ENCODE results near the gene FAM184A. TPM values are rescaled to one million over a fixed set of nuclear protein-coding genes. Genes with fewer than 3 reads are reported as not detected.

Gene FAM184A
- total RNA-seq, 1 donor from 2014 or later, result 2.0 TPM

- no peaks in the 10 kb centered on the region for H3K4me1 ChIP-seq (ENCODE audit: insufficient read depth, low read length)
- H3K9ac ChIP-seq (ENCODE audit: low read length), result no peak overlapping the region
- H3K4me3 Mint-ChIP-seq (ENCODE audit: unreplicated experiment), result no peak overlapping the region
- H3K4me2 ChIP-seq (ENCODE audit: low read length), result no peak overlapping the region
- H3K4me3 ChIP-seq (ENCODE audit: insufficient read depth, low read depth, low read length), result no peak overlapping the region
- peaks cover 3% of the 10 kb centered on the region for H3K27me3 Mint-ChIP-seq (ENCODE audit: low read depth, unreplicated experiment)
- H4K20me1 ChIP-seq (ENCODE audit: insufficient read depth, low read length), result no peaks in the 10 kb centered on the region
- no peaks in the 10 kb centered on the region for H3K27me3 ChIP-seq (ENCODE audit: insufficient read depth, low read length)
- TF ChIP-seq EZH2 (IDR thresholded peaks at IDR 0.05; ENCODE audit: insufficient read depth, low read length) (no peak), CTCF (IDR thresholded peaks at IDR 0.05; ENCODE audit: insufficient read depth, low read depth, low read length) (no peak)
- DNase-seq (ENCODE audit: low read depth) (no peak), FAIRE-seq (no peak)
- H3K36me3 ChIP-seq (ENCODE audit: insufficient read depth, low read length), result no peaks in the 10 kb centered on the region
- H3K36me3 Mint-ChIP-seq (ENCODE audit: low read depth, unreplicated experiment), result no peaks in the 10 kb centered on the region
- H3K27ac Mint-ChIP-seq (ENCODE audit: unreplicated experiment), result no peak overlapping the region
- H3K79me2 ChIP-seq (ENCODE audit: insufficient read depth, low read length), result no peaks in the 10 kb centered on the region
- H3K9me3 Mint-ChIP-seq (ENCODE audit: unreplicated experiment), result no peaks in the 10 kb centered on the region
- no peaks in the 10 kb centered on the region for H3K9me3 ChIP-seq (ENCODE audit: insufficient read depth, low read depth, low read length)
- H3K4me1 Mint-ChIP-seq (ENCODE audit: low read depth, unreplicated experiment), result no peaks in the 10 kb centered on the region
- no peak overlapping the region for H3K27ac ChIP-seq (ENCODE audit: low read depth, low read length)
- H2AFZ ChIP-seq (ENCODE audit: low read depth, low read length), result no peak overlapping the region
Measured at GRCh38 chr6:119109654-119110325, 31.3 kb upstream of the FAM184A start.

- no peaks in the 10 kb centered on the region for H3K4me1 Mint-ChIP-seq (ENCODE audit: low read depth, unreplicated experiment)
Measured at GRCh38 chr6:119108076-119108475, 29.6 kb upstream of the FAM184A start.

More at GRCh38 chr6:119108076-119108475, 29.6 kb upstream of the FAM184A start:
- TF ChIP-seq EZH2 (IDR thresholded peaks at IDR 0.05; ENCODE audit: insufficient read depth, low read length) (no peak), CTCF (IDR thresholded peaks at IDR 0.05; ENCODE audit: insufficient read depth, low read depth, low read length) (no peak)
- H3K9me3 Mint-ChIP-seq (ENCODE audit: unreplicated experiment), result no peaks in the 10 kb centered on the region
- no peaks in the 10 kb centered on the region for H3K9me3 ChIP-seq (ENCODE audit: insufficient read depth, low read depth, low read length)
- no peaks in the 10 kb centered on the region for H3K27me3 ChIP-seq (ENCODE audit: insufficient read depth, low read length)
- DNase-seq (ENCODE audit: low read depth), result no peak
- no peaks in the 10 kb centered on the region for H3K4me1 ChIP-seq (ENCODE audit: insufficient read depth, low read length)
- H3K4me3 Mint-ChIP-seq (ENCODE audit: unreplicated experiment), result no peak overlapping the region
- H3K27ac ChIP-seq (ENCODE audit: low read depth, low read length), result no peak overlapping the region
- H3K4me3 ChIP-seq (ENCODE audit: insufficient read depth, low read depth, low read length), result no peak overlapping the region
- H4K20me1 ChIP-seq (ENCODE audit: insufficient read depth, low read length), result no peaks in the 10 kb centered on the region
- no peak overlapping the region for H3K4me2 ChIP-seq (ENCODE audit: low read length)
- H3K27ac Mint-ChIP-seq (ENCODE audit: unreplicated experiment), result no peak overlapping the region
- no peaks in the 10 kb centered on the region for H3K36me3 ChIP-seq (ENCODE audit: insufficient read depth, low read length)
- no peaks in the 10 kb centered on the region for H3K36me3 Mint-ChIP-seq (ENCODE audit: low read depth, unreplicated experiment)
- H3K27me3 Mint-ChIP-seq (ENCODE audit: low read depth, unreplicated experiment), result peaks cover 3% of the 10 kb centered on the region
- H3K9ac ChIP-seq (ENCODE audit: low read length), result no peak overlapping the region
- no peak for FAIRE-seq
- H2AFZ ChIP-seq (ENCODE audit: low read depth, low read length), result no peak overlapping the region
- H3K79me2 ChIP-seq (ENCODE audit: insufficient read depth, low read length), result no peaks in the 10 kb centered on the region

Data from astrocyte (in vitro differentiated cells and primary cell).